Astrocyte (in vitro differentiated cells and primary cell): Measurements from ENCODE around the gene ITGA3. TPM values are rescaled to one million over a fixed set of nuclear protein-coding genes. Genes with fewer than 3 reads are reported as not detected.

Experiments used
- DNase-seq: peaks from one replicate; pipeline ENCODE4 v3.0.0-alpha.2; 2010; ENCODE audit warnings: low read depth
- FAIRE-seq: peaks from 2 replicates; lab custom pipeline; 2011; peaks lifted over from hg19 to GRCh38; lab: Jason Lieb, UNC
- H2AFZ ChIP-seq: 2 replicates; pipeline ENCODE4 v1.6.0; 2012; ENCODE audit warnings: low read depth, low read length, inconsistent platforms
- H3K27ac ChIP-seq: 2 replicates; pipeline ENCODE4 v1.5.1; 2011; ENCODE audit warnings: low read depth, low read length, inconsistent platforms
- H3K27me3 ChIP-seq: 2 replicates; pipeline ENCODE4 v1.6.0; 2011; ENCODE audit warnings: low read length, inconsistent platforms; ENCODE audit not compliant: insufficient read depth
- H3K36me3 ChIP-seq: 2 replicates; pipeline ENCODE4 v1.5.1; 2011; ENCODE audit warnings: low read length, inconsistent platforms; ENCODE audit not compliant: insufficient read depth
- H3K4me1 ChIP-seq: 2 replicates; pipeline ENCODE4 v1.5.1; 2011; ENCODE audit warnings: low read length, inconsistent platforms; ENCODE audit not compliant: insufficient read depth
- H3K4me2 ChIP-seq: 2 replicates; pipeline ENCODE4 v1.6.0; 2012; ENCODE audit warnings: low read length, inconsistent platforms
- H3K4me3 ChIP-seq: 2 replicates; pipeline ENCODE4 v1.5.1; 2011; ENCODE audit warnings: low read depth, mild to moderate bottlenecking, low read length, inconsistent platforms; ENCODE audit not compliant: insufficient read depth
- H3K79me2 ChIP-seq: 2 replicates; pipeline ENCODE4 v1.6.0; 2012; ENCODE audit warnings: mild to moderate bottlenecking, low read length, inconsistent platforms; ENCODE audit not compliant: insufficient read depth
- H3K9ac ChIP-seq: 2 replicates; pipeline ENCODE4 v1.6.0; 2012; ENCODE audit warnings: mild to moderate bottlenecking, low read length, inconsistent platforms
- H3K9me3 ChIP-seq: 2 replicates; pipeline ENCODE4 v1.5.1; 2012; ENCODE audit warnings: low read depth, mild to moderate bottlenecking, low read length, inconsistent platforms; ENCODE audit not compliant: insufficient read depth
- H4K20me1 ChIP-seq: 2 replicates; pipeline ENCODE4 v1.6.0; 2012; ENCODE audit warnings: low read length, inconsistent platforms; ENCODE audit not compliant: insufficient read depth
- H3K27ac Mint-ChIP-seq: one replicate; pipeline ENCODE4 v1.8.0; 2021; ENCODE audit warnings: mild to moderate bottlenecking, mixed read lengths; ENCODE audit not compliant: unreplicated experiment
- H3K27me3 Mint-ChIP-seq: one replicate; pipeline ENCODE4 v1.8.0; 2021; ENCODE audit warnings: low read depth, mixed read lengths; ENCODE audit not compliant: unreplicated experiment
- H3K36me3 Mint-ChIP-seq: one replicate; pipeline ENCODE4 v1.8.0; 2021; ENCODE audit warnings: low read depth, mixed read lengths; ENCODE audit not compliant: unreplicated experiment
- H3K4me1 Mint-ChIP-seq: one replicate; pipeline ENCODE4 v1.8.0; 2021; ENCODE audit warnings: low read depth, mixed read lengths; ENCODE audit not compliant: unreplicated experiment
- H3K4me3 Mint-ChIP-seq: one replicate; pipeline ENCODE4 v1.8.0; 2021; ENCODE audit warnings: mild to moderate bottlenecking, moderate library complexity, mixed read lengths; ENCODE audit not compliant: unreplicated experiment
- H3K9me3 Mint-ChIP-seq: one replicate; pipeline ENCODE4 v1.8.0; 2021; ENCODE audit warnings: mild to moderate bottlenecking, mixed read lengths; ENCODE audit not compliant: unreplicated experiment
- CTCF ChIP-seq: IDR thresholded peaks from 2 replicates; pipeline ENCODE4 v1.5.1; 2011; ENCODE audit warnings: low read depth, mild to moderate bottlenecking, inconsistent platforms, low read length, moderate library complexity; ENCODE audit not compliant: insufficient read depth
- EZH2 ChIP-seq: IDR thresholded peaks from 2 replicates; pipeline ENCODE4 v1.6.1; 2012; ENCODE audit warnings: mild to moderate bottlenecking, low read length, inconsistent platforms; ENCODE audit not compliant: insufficient read depth
- total RNA-seq: library from RNA; stranded (reverse); gene quantifications from 2 replicates; pipeline ENCODE4 v1.2.1, GENCODE V29; 2021

Gene ITGA3
- total RNA-seq, 1 donor from 2014 or later, result 319 TPM

GRCh38 chr17:50081757-50082156 lies 25.8 kb downstream of the ITGA3 start:
- H3K4me1 Mint-ChIP-seq, result no peaks in the 10 kb centered on the region
- DNase-seq (no peak), FAIRE-seq (no peak)
- Histone ChIP-seq H3K79me2 (peaks cover 17% of the 10 kb centered on the region), H3K27me3 (no peaks in the 10 kb centered on the region), H3K4me3 (no peak overlapping the region), H3K9me3 (no peaks in the 10 kb centered on the region), H3K4me1 (no peaks in the 10 kb centered on the region), H3K4me2 (no peak overlapping the region), H4K20me1 (peaks cover 53% of the 10 kb centered on the region), H2AFZ (no peak overlapping the region), H3K27ac (no peak overlapping the region), H3K36me3 (peaks cover 63% of the 10 kb centered on the region), H3K9ac (no peak overlapping the region)
- TF ChIP-seq CTCF, result no peak
- TF ChIP-seq EZH2, result no peak
- no peaks in the 10 kb centered on the region for H3K27me3 Mint-ChIP-seq
- H3K4me3 Mint-ChIP-seq, result no peak overlapping the region
- H3K9me3 Mint-ChIP-seq, result no peaks in the 10 kb centered on the region
- H3K36me3 Mint-ChIP-seq, result peaks cover 32% of the 10 kb centered on the region
- no peak overlapping the region for H3K27ac Mint-ChIP-seq

GRCh38 chr17:50087246-50087911 lies 31.5 kb downstream of the ITGA3 start:
- peaks cover 42% of the 10 kb centered on the region for H4K20me1 ChIP-seq
- Mint-ChIP-seq H3K4me3 (no peak overlapping the region), H3K4me1 (no peaks in the 10 kb centered on the region), H3K36me3 (peaks cover 12% of the 10 kb centered on the region), H3K27ac (peak overlapping the region; percentile 41), H3K27me3 (no peaks in the 10 kb centered on the region), H3K9me3 (no peaks in the 10 kb centered on the region)
- TF ChIP-seq CTCF, result peak; percentile 79
- TF ChIP-seq EZH2, result no peak
- H3K27me3 ChIP-seq, result no peaks in the 10 kb centered on the region
- no peak overlapping the region for H3K4me3 ChIP-seq
- FAIRE-seq, result no peak
- H2AFZ ChIP-seq, result no peak overlapping the region
- peak; percentile 18 for DNase-seq
- no peaks in the 10 kb centered on the region for H3K9me3 ChIP-seq
- H3K36me3 ChIP-seq, result peaks cover 44% of the 10 kb centered on the region
- H3K27ac ChIP-seq, result no peak overlapping the region
- H3K79me2 ChIP-seq, result peaks cover 11% of the 10 kb centered on the region
- H3K4me2 ChIP-seq, result no peak overlapping the region
- no peak overlapping the region for H3K9ac ChIP-seq
- no peaks in the 10 kb centered on the region for H3K4me1 ChIP-seq

GRCh38 chr17:50087912-50088405 lies 32.0 kb downstream of the ITGA3 start:
- no peaks in the 10 kb centered on the region for H3K27me3 Mint-ChIP-seq
- no peak overlapping the region for H3K4me3 ChIP-seq
- TF ChIP-seq CTCF, result no peak
- no peak for TF ChIP-seq EZH2

More at GRCh38 chr17:50087912-50088405, 32.0 kb downstream of the ITGA3 start:
- peaks cover 42% of the 10 kb centered on the region for H4K20me1 ChIP-seq
- no peak overlapping the region for H3K4me3 Mint-ChIP-seq
- peaks cover 10% of the 10 kb centered on the region for H3K36me3 Mint-ChIP-seq
- H3K36me3 ChIP-seq, result peaks cover 38% of the 10 kb centered on the region
- no peak overlapping the region for H3K27ac Mint-ChIP-seq
- no peaks in the 10 kb centered on the region for H3K27me3 ChIP-seq
- H3K4me1 Mint-ChIP-seq, result no peaks in the 10 kb centered on the region
- no peak overlapping the region for H3K9ac ChIP-seq
- no peak overlapping the region for H3K27ac ChIP-seq
- H3K9me3 ChIP-seq, result no peaks in the 10 kb centered on the region
- H3K4me2 ChIP-seq, result no peak overlapping the region
- H2AFZ ChIP-seq, result no peak overlapping the region
- H3K79me2 ChIP-seq, result peaks cover 11% of the 10 kb centered on the region
- H3K4me1 ChIP-seq, result no peaks in the 10 kb centered on the region
- DNase-seq (no peak), FAIRE-seq (no peak)
- H3K9me3 Mint-ChIP-seq, result no peaks in the 10 kb centered on the region
